Aortic smooth muscle cell (primary cell): Measurements from ENCODE around the gene JPH4. TPM values are rescaled to one million over a fixed set of nuclear protein-coding genes. Genes with fewer than 3 reads are reported as not detected.

ENCODE experiments used
- total RNA-seq: library from RNA; depleted of rRNA; stranded (reverse); fragments of >200 nt; gene quantifications from 2 replicates; pipeline ENCODE4 v1.2.3, GENCODE V29; 2014

Gene JPH4
- not detected in 2 replicates for total RNA-seq

GRCh38 chr14:23578560-23579310, at the start of gene JPH4:
Gene JPH4 (minus strand): TSS chr14:23578790. CDS start chr14:23577453, 1,337 bp downstream.

GRCh38 chr14:23567186-23568020, 11.2 kb downstream of the JPH4 start, which contains the start of gene AP1G2:
Gene AP1G2 (minus strand): TSS chr14:23567791. CDS start chr14:23567314, 477 bp downstream.

GRCh38 chr14:23555882-23556699, 22.5 kb downstream of the JPH4 start, which contains the start of gene THTPA:
Gene THTPA (plus strand): TSS chr14:23556271. CDS start chr14:23556758, 487 bp downstream.

GRCh38 chr14:23551266-23552028, 27.1 kb downstream of the JPH4 start, which contains the start of gene ZFHX2:
Gene ZFHX2 (minus strand): TSS chr14:23551765. CDS start chr14:23535325, 16,440 bp downstream.

Other genes with a start within 250 kb of the JPH4 start
- 11.9 and 12.1 TPM in 2 replicates for gene SLC22A17, start 225.9 kb downstream of the JPH4 start, total RNA-seq
- 6.3 and 10.7 TPM in 2 replicates for gene EFS, start 213.6 kb downstream of the JPH4 start, total RNA-seq
- not detected in 2 replicates for gene IL25, start 206.0 kb downstream of the JPH4 start, total RNA-seq
- gene CMTM5, start 201.7 kb downstream of the JPH4 start, total RNA-seq = 0.31 and 0.40 TPM in 2 replicates
- gene MYH6, start 170.5 kb downstream of the JPH4 start, total RNA-seq = not detected in 2 replicates
- gene MYH7, start 143.1 kb downstream of the JPH4 start, total RNA-seq = not detected in 2 replicates
- 42.3 and 42.7 TPM in 2 replicates for gene NGDN, start 109.1 kb downstream of the JPH4 start, total RNA-seq
- gene ZFHX2, start 27.0 kb downstream of the JPH4 start, total RNA-seq = under 0.01 and 0.06 TPM in 2 replicates
- gene THTPA, start 22.5 kb downstream of the JPH4 start, total RNA-seq = 15.0 and 18.0 TPM in 2 replicates
- 3.2 and 4.2 TPM in 2 replicates for gene AP1G2, start 11.0 kb downstream of the JPH4 start, total RNA-seq
- gene DHRS2, start 57.6 kb upstream of the JPH4 start, total RNA-seq = under 0.01 TPM in 1 of 2 replicates, not detected in the other